Chondrocyte (in vitro differentiated cells): ENCODE data around the gene INCA1. TPM values are rescaled to one million over a fixed set of nuclear protein-coding genes. Genes with fewer than 3 reads are reported as not detected.

ENCODE experiments used
- DNase-seq: peaks from one replicate; pipeline ENCODE4 v3.0.0; 2021; ENCODE audit warnings: mixed read lengths, low spot score
- H3K27ac Mint-ChIP-seq: one replicate; pipeline ENCODE4 v1.8.0; 2021; ENCODE audit warnings: mild to moderate bottlenecking, moderate library complexity, mixed read lengths; ENCODE audit not compliant: unreplicated experiment
- H3K27me3 Mint-ChIP-seq: 2 replicates; pipeline ENCODE4 v1.8.0; 2021; ENCODE audit warnings: low read depth, mixed read lengths
- H3K36me3 Mint-ChIP-seq: 2 replicates; pipeline ENCODE4 v1.8.0; 2021; ENCODE audit warnings: low read depth, mixed read lengths
- H3K4me1 Mint-ChIP-seq: 2 replicates; pipeline ENCODE4 v1.8.0; 2021; ENCODE audit warnings: low read depth, mild to moderate bottlenecking, mixed read lengths
- H3K4me3 Mint-ChIP-seq: one replicate; pipeline ENCODE4 v1.8.0; 2021; ENCODE audit warnings: mild to moderate bottlenecking, moderate library complexity, mixed read lengths; ENCODE audit not compliant: unreplicated experiment
- H3K9me3 Mint-ChIP-seq: 2 replicates; pipeline ENCODE4 v1.8.0; 2021; ENCODE audit warnings: low read depth, mixed read lengths
- total RNA-seq: library from RNA; stranded (reverse); gene quantifications from 3 replicates; pipeline ENCODE4 v1.2.1, GENCODE V29; 2021
- TF ChIP-seq, protein P1 (sequence below): fragments of 200-600 bp; sonication (generic); IDR thresholded peaks from 2 replicates; pipeline ENCODE4 v1.5.0; 2021; ENCODE audit warnings: antibody characterized with exemption, mild to moderate bottlenecking, moderate library complexity

The INCA1 gene
- total RNA-seq, 1 donor from 2014 or later, result 1.5 TPM

DNA sequence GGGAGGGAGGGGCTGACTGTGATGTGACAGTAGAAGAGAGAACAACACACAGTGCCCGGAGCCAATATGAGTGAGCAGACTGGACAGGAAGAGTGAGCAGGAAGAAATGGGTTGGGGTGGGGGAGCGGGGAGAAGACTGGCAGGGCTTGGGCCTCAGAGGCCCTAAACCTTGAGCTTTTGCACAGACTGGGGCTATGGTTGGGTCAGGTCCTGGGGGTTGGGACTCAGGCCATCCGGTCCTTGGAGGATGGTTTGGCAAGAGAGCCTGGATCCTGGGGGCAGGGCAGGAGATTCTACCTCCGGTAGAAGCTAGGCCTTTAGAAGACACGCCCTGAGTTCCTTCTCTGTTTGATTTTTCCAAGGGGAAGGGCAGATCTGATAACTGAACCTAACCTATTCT, 10.9 kb downstream of the INCA1 start:
- DNase-seq, result no peak

GRCh38 chr17:4982305-4982704, 15.0 kb downstream of the INCA1 start:
- no peak for DNase-seq
- H3K4me1 Mint-ChIP-seq, result peaks cover 19% of the 10 kb centered on the region
- no peak overlapping the region for H3K4me3 Mint-ChIP-seq
- TF ChIP-seq, protein P1, sequence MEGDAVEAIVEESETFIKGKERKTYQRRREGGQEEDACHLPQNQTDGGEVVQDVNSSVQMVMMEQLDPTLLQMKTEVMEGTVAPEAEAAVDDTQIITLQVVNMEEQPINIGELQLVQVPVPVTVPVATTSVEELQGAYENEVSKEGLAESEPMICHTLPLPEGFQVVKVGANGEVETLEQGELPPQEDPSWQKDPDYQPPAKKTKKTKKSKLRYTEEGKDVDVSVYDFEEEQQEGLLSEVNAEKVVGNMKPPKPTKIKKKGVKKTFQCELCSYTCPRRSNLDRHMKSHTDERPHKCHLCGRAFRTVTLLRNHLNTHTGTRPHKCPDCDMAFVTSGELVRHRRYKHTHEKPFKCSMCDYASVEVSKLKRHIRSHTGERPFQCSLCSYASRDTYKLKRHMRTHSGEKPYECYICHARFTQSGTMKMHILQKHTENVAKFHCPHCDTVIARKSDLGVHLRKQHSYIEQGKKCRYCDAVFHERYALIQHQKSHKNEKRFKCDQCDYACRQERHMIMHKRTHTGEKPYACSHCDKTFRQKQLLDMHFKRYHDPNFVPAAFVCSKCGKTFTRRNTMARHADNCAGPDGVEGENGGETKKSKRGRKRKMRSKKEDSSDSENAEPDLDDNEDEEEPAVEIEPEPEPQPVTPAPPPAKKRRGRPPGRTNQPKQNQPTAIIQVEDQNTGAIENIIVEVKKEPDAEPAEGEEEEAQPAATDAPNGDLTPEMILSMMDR, result no peak
- no peaks in the 10 kb centered on the region for H3K27me3 Mint-ChIP-seq
- no peaks in the 10 kb centered on the region for H3K9me3 Mint-ChIP-seq
- peaks cover 20% of the 10 kb centered on the region for H3K36me3 Mint-ChIP-seq
- H3K27ac Mint-ChIP-seq, result no peak overlapping the region

More for the DNA sequence above, 10.9 kb downstream of the INCA1 start:
- TF ChIP-seq, protein P1, result no peak
- Mint-ChIP-seq H3K27me3 (no peaks in the 10 kb centered on the region), H3K36me3 (peaks cover 6% of the 10 kb centered on the region), H3K4me3 (peak overlapping the region; percentile 88), H3K27ac (peak overlapping the region; percentile 78), H3K4me1 (peaks cover 34% of the 10 kb centered on the region), H3K9me3 (no peaks in the 10 kb centered on the region)

DNA sequence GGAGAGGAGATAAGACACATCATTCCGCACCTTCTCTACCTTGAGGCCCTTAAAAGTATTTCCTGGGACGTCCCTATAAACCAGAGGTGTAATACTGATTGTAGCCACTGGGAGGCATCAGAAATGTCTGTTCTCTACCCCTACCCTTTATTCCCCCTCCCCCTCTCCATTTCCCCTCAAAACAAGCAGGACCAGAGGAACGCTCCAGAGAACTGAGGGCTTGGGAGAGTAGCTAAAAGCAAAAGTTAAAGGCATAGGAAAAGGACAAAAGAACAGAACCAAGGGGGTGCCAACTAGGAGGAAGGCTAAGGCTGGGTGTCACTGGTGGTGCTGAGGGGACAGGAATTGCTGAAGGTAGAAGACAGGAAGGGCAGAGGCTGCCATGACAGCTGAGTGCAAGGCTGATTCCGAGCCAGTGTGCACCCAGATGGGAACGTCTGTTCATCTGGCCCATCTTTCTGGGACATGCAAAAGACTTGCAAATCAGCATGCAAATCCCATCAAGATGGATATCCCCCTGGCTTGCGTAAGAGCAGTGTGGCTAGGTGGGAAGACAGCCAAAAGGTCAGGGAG, 16.6 kb downstream of the INCA1 start:
- TF ChIP-seq, protein P1, result peak; percentile 83
- H3K4me1 Mint-ChIP-seq, result peaks cover 8% of the 10 kb centered on the region
- peaks cover 20% of the 10 kb centered on the region for H3K36me3 Mint-ChIP-seq
- no peaks in the 10 kb centered on the region for H3K27me3 Mint-ChIP-seq
- H3K27ac Mint-ChIP-seq, result peak overlapping the region; percentile 47
- H3K4me3 Mint-ChIP-seq, result no peak overlapping the region
- DNase-seq, result no peak
- no peaks in the 10 kb centered on the region for H3K9me3 Mint-ChIP-seq

GRCh38 chr17:4978726-4979125, 18.6 kb downstream of the INCA1 start:
- TF ChIP-seq, protein P1, result no peak
- H3K4me1 Mint-ChIP-seq, result peaks cover 16% of the 10 kb centered on the region
- no peak overlapping the region for H3K4me3 Mint-ChIP-seq
- H3K27ac Mint-ChIP-seq, result no peak overlapping the region
- DNase-seq, result no peak
- no peaks in the 10 kb centered on the region for H3K27me3 Mint-ChIP-seq
- H3K36me3 Mint-ChIP-seq, result peaks cover 26% of the 10 kb centered on the region
- H3K9me3 Mint-ChIP-seq, result no peaks in the 10 kb centered on the region

- TF ChIP-seq, protein P1, result no peak
- Mint-ChIP-seq H3K27ac (peak overlapping the region; percentile 32), H3K4me1 (peaks cover 37% of the 10 kb centered on the region), H3K27me3 (no peaks in the 10 kb centered on the region), H3K4me3 (no peak overlapping the region), H3K9me3 (no peaks in the 10 kb centered on the region), H3K36me3 (peaks cover 27% of the 10 kb centered on the region)
- DNase-seq, result no peak
Measured at GRCh38 chr17:4974115-4974670, 23.1 kb downstream of the INCA1 start.
